Activated naive CD4-positive, alpha-beta T cell treated with anti-CD3 and anti-CD28 coated beads, Interleukin-2, amount 50 U/mL, for 72 hours (primary cell): ENCODE measurements around the gene PM20D2. TPM values are rescaled to one million over a fixed set of nuclear protein-coding genes. Genes with fewer than 3 reads are reported as not detected.
A peak's percentile ranks its signal among the peaks of the same experiment; 100 is the strongest.
"Not testable (repeated sequence)": the region's sequence is repeated elsewhere in the genome, so short reads cannot be mapped to it uniquely, and the experiment has no call there.

Source experiments
- ATAC-seq, 2 donors: fragments of 150-1000 bp; cut with Tn5 transposase; 2 replicates each; pipeline ENCODE4 v1.10.0; 2021; ENCODE audit warnings: mild to moderate bottlenecking in 2 of 2, moderate library complexity in 2 of 2
- DNase-seq, 2 donors: peaks; one replicate each; pipeline ENCODE4 v3.0.0; 2021 to 2022; ENCODE audit warnings: low spot score in 2 of 2
- H3K27ac Mint-ChIP-seq, 2 donors: one replicate each; pipeline ENCODE4 v1.8.0; 2022; ENCODE audit warnings: mild to moderate bottlenecking in 2 of 2, mixed read lengths in 2 of 2
- H3K36me3 Mint-ChIP-seq, 2 donors: one replicate each; pipeline ENCODE4 v1.8.0; 2022; ENCODE audit warnings: mixed read lengths in 2 of 2
- H3K9me3 Mint-ChIP-seq, 2 donors: one replicate each; pipeline ENCODE4 v1.8.0; 2022; ENCODE audit warnings: mixed read lengths in 2 of 2
- total RNA-seq, 2 donors: library from RNA; stranded (reverse); gene quantifications; one replicate each; pipeline ENCODE4 v1.2.3, GENCODE V29; 2022

Gene PM20D2
- 10 to 100 TPM in 1 of 2 donors, 1 to 10 TPM in 1; 5.5 to 17.6 TPM for total RNA-seq

- H3K27ac Mint-ChIP-seq = peak within 1 kb of the TSS; percentile 96 to 99
- DNase-seq (peak; percentile 70 to 76), ATAC-seq (peak; percentile 76 to 77)
- peaks cover 24 to 27% of the 10 kb centered on the region in 2 donors for H3K36me3 Mint-ChIP-seq
- H3K9me3 Mint-ChIP-seq = no peaks in the 10 kb centered on the region
These were observed at the start of gene PM20D2 for GRCh38 chr6:89145956-89146717. TSS of gene PM20D2 (plus strand) at chr6:89146055. CDS start at chr6:89146145, 90 bp downstream.

GRCh38 chr6:89098461-89098860 lies 47.4 kb upstream of the PM20D2 start:
- Mint-ChIP-seq H3K36me3 (no peaks in the 10 kb centered on the region), H3K9me3 (no peaks in the 10 kb centered on the region), H3K27ac (no peak overlapping the region)
- ATAC-seq = peak; percentile 54 to 91
- no peak for DNase-seq

- no peak for ATAC-seq
- no peaks in the 10 kb centered on the region for H3K36me3 Mint-ChIP-seq
- no peak overlapping the region for H3K27ac Mint-ChIP-seq
These were observed 45.7 kb upstream of the PM20D2 start for GRCh38 chr6:89100114-89100513.

GRCh38 chr6:89110284-89110683 lies 35.6 kb upstream of the PM20D2 start:
- DNase-seq = no peak
- no peak for ATAC-seq
- no peaks in the 10 kb centered on the region for H3K36me3 Mint-ChIP-seq
- H3K27ac Mint-ChIP-seq = no peak overlapping the region
- no peaks in the 10 kb centered on the region for H3K9me3 Mint-ChIP-seq

More at GRCh38 chr6:89100114-89100513, 45.7 kb upstream of the PM20D2 start:
- DNase-seq = no peak
- H3K9me3 Mint-ChIP-seq = no peaks in the 10 kb centered on the region

GRCh38 chr6:89111933-89112332 lies 33.9 kb upstream of the PM20D2 start:
- ATAC-seq = no peak
- Mint-ChIP-seq H3K36me3 (no peaks in the 10 kb centered on the region), H3K9me3 (no peaks in the 10 kb centered on the region), H3K27ac (no peak overlapping the region)
- DNase-seq = no peak

GRCh38 chr6:89116702-89117101 lies 29.2 kb upstream of the PM20D2 start:
- Mint-ChIP-seq H3K36me3 (no peaks in the 10 kb centered on the region), H3K9me3 (no peaks in the 10 kb centered on the region), H3K27ac (no peak overlapping the region)
- DNase-seq (no peak), ATAC-seq (no peak)

GRCh38 chr6:89117211-89118108 lies 28.4 kb upstream of the PM20D2 start, which contains the start of gene SRSF12:
TSS of gene SRSF12 (minus strand) at chr6:89118071. CDS start at chr6:89117887, 184 bp downstream.
- peak; percentile 89 to 93 for ATAC-seq
- no peak within 1 kb of the TSS for H3K27ac Mint-ChIP-seq
- no peaks in the 10 kb centered on the region for H3K36me3 Mint-ChIP-seq

GRCh38 chr6:89118931-89119330 lies 26.9 kb upstream of the PM20D2 start:
- no peak for DNase-seq
- ATAC-seq = no peak
- Mint-ChIP-seq H3K36me3 (no peaks in the 10 kb centered on the region), H3K27ac (no peak overlapping the region), H3K9me3 (no peaks in the 10 kb centered on the region)

More at GRCh38 chr6:89117211-89118108, 28.4 kb upstream of the PM20D2 start, which contains the start of gene SRSF12:
- peak; percentile 35 to 59 for DNase-seq
- no peaks in the 10 kb centered on the region for H3K9me3 Mint-ChIP-seq

- ATAC-seq = no peak
- no peak overlapping the region for H3K27ac Mint-ChIP-seq
- no peaks in the 10 kb centered on the region for H3K9me3 Mint-ChIP-seq
- no peak for DNase-seq
- H3K36me3 Mint-ChIP-seq = no peaks in the 10 kb centered on the region
These were observed 25.5 kb upstream of the PM20D2 start for GRCh38 chr6:89120371-89120770.

GRCh38 chr6:89121934-89122333 lies 23.9 kb upstream of the PM20D2 start:
- Mint-ChIP-seq H3K9me3 (no peaks in the 10 kb centered on the region), H3K36me3 (no peaks in the 10 kb centered on the region), H3K27ac (no peak overlapping the region)
- DNase-seq = no peak
- ATAC-seq = no peak

- DNase-seq (no peak), ATAC-seq (peak in 1 of 2 donors; percentile 55)
- Mint-ChIP-seq H3K9me3 (no peaks in the 10 kb centered on the region), H3K27ac (no peak overlapping the region), H3K36me3 (no peaks in the 10 kb centered on the region)
These were observed 23.2 kb upstream of the PM20D2 start for GRCh38 chr6:89122625-89123024.

GRCh38 chr6:89128256-89128671 lies 17.6 kb upstream of the PM20D2 start:
- not testable (repeated sequence) for ATAC-seq, H3K9me3 Mint-ChIP-seq, DNase-seq, H3K36me3 Mint-ChIP-seq, H3K27ac Mint-ChIP-seq

- Mint-ChIP-seq H3K27ac (no peak overlapping the region), H3K9me3 (peaks cover 4 to 7% of the 10 kb centered on the region in 2 donors), H3K36me3 (peaks cover 5 to 8% of the 10 kb centered on the region in 2 donors)
- ATAC-seq = no peak
- DNase-seq = no peak
These were observed 14.3 kb upstream of the PM20D2 start for GRCh38 chr6:89131599-89131998.

GRCh38 chr6:89132057-89132456 lies 13.8 kb upstream of the PM20D2 start:
- DNase-seq (no peak), ATAC-seq (no peak)
- H3K36me3 Mint-ChIP-seq = peaks cover 5 to 8% of the 10 kb centered on the region in 2 donors
- peaks cover 4 to 7% of the 10 kb centered on the region in 2 donors for H3K9me3 Mint-ChIP-seq
- no peak overlapping the region for H3K27ac Mint-ChIP-seq

- no peak for ATAC-seq
- Mint-ChIP-seq H3K9me3 (peaks cover 0 to under 1% of the 10 kb centered on the region in 2 donors), H3K27ac (no peak overlapping the region), H3K36me3 (peaks cover 0 to under 1% of the 10 kb centered on the region in 2 donors)
- DNase-seq = no peak
These were observed 11.9 kb upstream of the PM20D2 start for GRCh38 chr6:89133981-89134380.

GRCh38 chr6:89134723-89135122 lies 11.1 kb upstream of the PM20D2 start:
- ATAC-seq (no peak), DNase-seq (no peak)
- Mint-ChIP-seq H3K27ac (no peak overlapping the region), H3K36me3 (no peaks in the 10 kb centered on the region), H3K9me3 (no peaks in the 10 kb centered on the region)

- ATAC-seq = no peak
- H3K27ac Mint-ChIP-seq = no peak overlapping the region
These were observed 7.7 kb upstream of the PM20D2 start for GRCh38 chr6:89138173-89138572.

More at GRCh38 chr6:89138173-89138572, 7.7 kb upstream of the PM20D2 start:
- Mint-ChIP-seq H3K36me3 (no peaks in the 10 kb centered on the region), H3K9me3 (no peaks in the 10 kb centered on the region)
- DNase-seq = no peak
